T-helper 2 cell (primary cell): ENCODE data around the gene PSMC3.
A peak's percentile ranks its signal among the peaks of the same experiment; 100 is the strongest.

Experiments
- DNase-seq, 5 experiments: peaks; one replicate each; pipeline versions ENCODE4 v3.0.0 to v3.0.0-alpha.2; 2012 to 2022

The PSMC3 gene

DNA sequence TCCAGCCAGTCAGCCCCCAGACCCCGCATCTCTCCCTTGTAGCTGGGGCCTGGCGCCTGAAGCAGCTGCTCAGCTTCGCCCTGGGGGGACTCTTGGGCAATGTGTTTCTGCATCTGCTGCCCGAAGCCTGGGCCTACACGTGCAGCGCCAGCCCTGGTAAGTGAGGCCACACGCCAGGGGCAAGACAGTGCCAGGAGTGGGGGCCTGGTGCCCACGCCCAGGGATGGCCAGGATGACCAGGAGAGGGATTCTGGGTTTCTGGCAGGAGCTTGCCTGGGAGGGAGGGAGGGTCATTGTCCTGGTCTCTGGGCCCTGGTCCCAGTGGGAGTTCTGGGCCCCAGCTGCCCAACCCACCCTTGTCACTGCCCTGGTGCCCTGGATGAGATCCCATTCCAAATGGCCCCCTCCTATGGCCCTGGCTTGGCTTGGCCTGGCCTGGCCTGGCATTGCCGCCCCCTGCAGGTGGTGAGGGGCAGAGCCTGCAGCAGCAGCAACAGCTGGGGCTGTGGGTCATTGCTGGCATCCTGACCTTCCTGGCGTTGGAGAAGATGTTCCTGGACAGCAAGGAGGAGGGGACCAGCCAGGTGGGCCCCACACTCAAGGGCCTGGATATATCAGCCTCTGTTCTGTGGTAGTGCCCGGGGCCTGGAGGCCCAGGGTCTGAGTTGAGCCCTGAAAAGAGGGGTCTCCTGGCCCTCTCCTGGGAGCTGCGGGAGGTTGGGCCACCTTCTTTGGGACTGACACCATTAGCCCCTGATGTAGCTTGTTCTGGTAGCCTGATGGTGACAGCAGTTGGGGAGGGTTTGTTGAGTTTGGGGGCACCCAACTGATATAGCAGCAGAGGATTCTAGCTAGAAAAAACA is 14.1 kb downstream of the PSMC3 start:
- DNase-seq, result peak in 4 of 5 experiments; percentile 15 to 51 (median 37)

DNA sequence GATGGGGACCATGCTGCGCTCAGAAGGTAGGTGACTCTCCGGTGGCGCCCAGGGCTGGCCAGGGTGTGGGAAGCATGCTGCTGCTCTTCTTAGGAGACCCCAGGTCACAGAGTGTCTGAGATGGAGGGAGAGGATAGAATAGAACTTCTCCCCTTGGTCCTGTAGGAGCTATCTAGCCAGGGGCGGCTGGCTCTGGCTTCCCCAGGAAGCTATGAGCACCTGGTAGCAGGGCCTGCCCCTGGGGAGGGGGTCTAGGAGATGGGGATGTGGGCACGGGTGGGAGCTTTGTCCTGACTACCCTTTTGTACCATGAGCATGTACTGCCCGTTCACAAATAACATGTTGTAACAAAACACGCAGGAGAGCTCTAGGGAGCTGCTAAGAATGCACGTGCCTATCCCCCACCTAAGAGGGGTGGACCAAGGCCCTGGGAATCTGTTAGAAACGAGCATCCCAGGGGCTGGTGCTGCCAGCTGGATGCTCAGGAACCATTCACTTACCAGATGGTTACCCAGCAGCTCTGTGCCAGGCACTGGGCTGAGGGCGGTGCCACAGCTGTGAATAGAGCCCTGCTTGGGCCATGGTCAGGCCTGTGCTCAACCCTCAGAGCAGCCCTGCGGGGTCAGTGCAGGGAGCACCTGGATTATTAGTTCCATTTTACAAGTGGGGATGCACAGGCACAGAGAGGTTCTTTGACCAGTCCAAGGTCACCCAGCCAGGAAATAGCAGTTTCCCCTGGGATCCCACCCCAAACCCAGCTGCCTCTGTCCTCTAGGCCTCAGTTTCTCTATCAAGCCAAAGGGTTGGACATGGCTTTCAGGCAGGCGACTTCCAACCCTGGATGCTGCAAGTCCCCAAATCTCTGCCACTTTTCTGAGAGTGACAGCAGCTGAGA is 15.6 kb downstream of the PSMC3 start:
- DNase-seq, result no peak

DNA sequence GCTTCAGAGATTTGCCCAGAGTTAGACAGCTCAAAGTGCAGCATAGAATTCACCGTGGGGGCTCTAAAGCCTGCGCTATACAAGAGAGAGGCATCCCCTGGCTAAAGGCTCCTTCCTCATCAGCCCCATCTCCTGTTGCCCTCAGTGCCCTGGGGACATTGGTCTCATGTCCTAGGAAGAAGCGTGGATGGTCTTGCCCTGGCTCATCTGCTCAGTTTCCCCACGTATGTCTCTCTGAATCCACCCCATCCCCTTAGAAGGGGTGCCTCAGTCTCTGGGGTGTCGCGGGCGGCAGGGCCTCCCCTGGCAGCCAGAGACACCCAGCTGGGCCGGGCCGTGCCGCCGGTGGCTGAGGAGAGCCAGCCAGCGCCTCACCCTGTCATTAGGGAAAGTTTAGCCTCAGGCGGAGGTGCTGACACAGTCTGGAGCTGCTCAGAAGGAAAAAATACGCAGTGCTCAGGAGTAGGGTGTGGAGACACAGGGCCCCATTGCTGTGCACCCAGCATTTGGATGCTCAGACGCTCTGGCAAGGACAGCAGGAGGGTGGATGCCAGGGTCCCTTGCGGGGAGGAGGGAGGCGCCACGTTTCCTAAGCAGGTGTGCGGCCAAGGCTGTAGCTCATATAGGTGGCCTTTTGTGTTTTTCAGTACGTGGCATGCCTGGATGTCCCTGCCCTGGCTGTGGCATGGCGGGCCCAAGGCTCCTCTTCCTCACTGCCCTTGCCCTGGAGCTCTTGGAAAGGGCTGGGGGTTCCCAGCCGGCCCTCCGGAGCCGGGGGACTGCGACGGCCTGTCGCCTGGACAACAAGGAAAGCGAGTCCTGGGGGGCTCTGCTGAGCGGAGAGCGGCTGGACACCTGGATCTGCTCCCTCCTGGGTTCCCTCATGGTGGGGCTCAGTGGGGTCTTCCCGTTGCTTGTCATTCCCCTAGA is 16.5 kb downstream of the PSMC3 start:
- DNase-seq, result no peak

DNA sequence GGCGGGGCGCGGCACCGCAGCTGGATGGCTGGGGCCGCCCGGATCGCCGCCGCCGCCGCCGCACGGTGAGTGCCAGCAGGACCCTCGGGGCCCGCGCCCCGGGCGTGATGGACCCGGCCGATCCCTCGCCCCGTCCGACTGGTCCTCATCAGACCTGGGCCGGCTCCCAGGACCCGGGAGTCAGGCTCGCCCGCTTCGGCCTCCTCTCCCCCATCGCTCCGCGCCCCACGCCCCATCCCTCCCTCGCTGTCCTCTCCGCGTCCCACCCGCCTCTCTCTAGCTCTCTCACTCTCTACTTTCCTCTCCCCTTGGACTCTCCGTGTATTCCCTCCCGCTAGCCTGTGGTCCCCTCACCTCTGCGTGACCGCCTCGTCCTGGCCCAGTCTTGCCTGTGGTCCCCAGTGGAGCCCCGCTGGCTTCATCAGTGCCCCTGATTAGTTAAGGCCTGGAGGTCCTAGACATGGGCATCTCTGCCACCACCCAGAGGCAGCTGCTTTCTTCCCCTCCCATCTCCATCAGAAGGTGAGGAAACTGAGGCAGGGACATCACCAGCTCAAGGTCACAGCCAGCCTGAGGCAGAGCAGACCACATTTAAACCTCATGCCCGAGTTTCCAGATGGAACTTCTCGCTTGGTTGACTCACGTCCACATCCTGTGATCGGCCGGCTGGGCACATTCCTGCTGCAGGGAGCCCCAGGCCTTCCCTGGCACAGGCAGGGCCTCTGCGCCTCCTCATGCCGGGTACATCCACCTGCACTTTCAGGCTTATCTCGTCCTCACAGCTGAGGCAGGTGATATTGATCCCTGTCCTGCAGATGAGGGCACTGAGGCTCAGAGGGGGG is 17.4 kb downstream of the PSMC3 start:
- DNase-seq, result no peak

DNA sequence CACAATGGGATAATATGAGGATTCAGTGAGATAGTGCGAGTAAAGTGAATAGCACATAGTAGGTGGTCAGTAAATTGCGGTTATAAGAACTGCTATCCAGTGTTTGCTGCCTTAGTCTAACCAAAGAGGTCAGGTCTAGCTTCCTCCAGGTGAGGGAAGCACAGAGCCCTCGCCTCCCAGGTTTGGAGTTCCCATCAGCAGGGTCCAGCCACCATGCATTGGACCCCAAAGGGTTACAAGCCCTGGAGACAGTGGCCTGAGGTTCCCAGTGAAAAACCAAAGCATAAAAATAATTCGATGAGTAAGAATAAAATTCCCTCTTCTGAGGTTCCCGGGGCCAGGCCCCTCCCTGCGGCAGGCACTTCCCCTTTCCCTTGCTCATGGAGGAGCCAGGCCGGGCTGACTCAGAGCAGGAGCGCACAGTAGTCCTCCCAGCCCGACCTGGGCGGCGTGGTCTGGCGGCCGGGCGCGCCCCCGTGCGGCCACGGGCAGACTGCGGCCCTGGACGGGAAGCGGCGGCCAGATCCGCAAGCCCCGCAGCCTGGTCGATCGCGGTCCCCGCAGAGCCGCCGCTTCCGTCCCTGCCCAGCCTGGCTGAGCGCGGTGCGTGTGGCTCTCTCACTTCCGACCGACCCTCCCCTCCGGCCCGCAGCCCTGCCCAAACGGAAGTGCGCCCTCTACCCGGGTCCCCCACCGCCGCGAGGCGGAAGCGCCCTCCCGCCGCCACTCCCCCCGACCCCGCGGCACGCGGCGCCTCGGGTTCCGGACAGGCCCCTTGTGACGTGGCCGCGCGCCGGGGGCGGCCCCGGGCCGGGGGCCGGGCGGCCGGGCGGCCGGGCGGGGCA is 18.3 kb downstream of the PSMC3 start, which contains the start of gene SLC39A13:
TSS of gene SLC39A13 (plus strand) at position 845 of the 845 bp plus-strand sequence. CDS start 1,505 bp downstream, outside the sequence.
- peak; percentile 83 to 95 (median 87) for DNase-seq

DNA sequence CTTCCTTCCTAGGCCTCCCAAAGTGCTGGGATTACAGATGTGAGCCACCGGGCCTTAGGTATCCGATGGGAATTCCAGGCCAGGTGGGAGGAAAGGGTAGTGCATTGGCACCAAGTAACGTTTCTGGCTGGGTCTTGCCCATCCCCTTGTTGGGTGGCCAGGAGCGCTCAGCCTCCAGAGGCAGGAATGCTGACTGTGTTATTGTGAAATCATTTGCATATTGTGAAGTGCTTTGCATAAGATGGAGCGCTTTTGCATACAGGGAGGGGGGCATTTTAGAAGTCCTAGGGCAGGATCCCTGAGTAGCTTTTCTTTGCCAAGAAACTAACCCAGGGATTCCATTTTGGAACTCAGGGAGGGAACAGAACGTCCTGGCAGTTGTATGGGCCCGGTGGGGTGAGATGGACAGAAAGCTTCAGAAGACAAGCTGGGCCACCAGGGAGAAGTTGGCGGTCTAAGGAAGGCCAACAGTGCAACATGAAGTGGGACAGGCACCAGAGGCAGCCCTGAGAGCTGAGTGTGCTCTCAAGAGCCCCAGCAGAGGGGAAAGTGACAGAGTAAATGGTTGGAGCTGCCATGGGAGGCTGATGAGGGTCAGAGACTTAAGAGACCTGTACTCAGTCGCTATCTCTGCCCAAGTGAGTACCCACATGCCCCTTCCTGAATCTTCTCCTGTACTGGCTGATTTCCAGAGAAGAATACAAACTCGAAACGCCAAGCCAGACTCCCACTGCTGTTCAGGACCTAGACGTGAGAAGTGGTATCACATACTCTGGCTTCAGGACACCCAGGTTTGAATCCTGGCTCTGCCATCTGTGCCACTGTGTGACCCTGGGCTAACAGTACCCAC is 19.1 kb downstream of the PSMC3 start:
- DNase-seq, result no peak

DNA sequence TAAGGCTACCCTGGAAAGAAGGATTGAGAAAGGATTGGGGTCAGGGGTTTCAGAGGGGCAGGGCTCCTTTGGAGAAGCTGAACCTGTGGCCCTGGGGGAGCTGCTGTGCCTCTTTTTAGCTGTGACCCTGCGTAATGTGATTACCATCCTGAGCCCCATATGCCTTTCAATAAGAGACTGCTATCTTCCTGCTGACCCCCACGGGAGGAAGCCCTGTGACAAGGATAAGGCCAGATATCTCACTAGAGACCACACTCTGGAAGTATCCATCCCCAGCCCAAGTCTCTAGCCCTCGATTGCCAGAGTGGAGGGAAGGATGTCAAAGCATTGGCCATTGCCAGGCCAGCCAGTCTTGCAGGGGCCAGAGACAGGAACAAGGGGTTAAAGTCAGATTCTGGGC is 22.7 kb downstream of the PSMC3 start:
- no peak for DNase-seq

DNA sequence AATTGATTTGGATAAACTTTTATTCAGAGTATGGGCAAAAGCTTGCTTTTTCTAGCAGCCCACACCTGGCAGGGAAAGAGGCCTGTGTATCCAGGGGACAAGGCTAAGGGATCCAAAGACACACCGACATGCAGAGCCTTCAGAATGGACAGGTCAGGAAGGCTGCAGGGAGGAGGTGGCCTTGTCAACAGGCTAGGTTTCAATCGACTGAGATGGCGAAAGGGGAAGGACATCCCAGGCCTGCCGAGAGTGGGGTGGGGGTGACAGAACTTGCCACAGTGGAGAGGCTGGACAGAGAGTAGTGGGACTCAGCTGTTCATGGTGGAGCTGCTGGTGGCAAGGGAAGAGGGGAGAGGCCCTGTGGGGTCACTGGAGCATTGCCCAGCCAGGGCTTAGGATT is 23.1 kb downstream of the PSMC3 start:
- DNase-seq, result no peak

DNA sequence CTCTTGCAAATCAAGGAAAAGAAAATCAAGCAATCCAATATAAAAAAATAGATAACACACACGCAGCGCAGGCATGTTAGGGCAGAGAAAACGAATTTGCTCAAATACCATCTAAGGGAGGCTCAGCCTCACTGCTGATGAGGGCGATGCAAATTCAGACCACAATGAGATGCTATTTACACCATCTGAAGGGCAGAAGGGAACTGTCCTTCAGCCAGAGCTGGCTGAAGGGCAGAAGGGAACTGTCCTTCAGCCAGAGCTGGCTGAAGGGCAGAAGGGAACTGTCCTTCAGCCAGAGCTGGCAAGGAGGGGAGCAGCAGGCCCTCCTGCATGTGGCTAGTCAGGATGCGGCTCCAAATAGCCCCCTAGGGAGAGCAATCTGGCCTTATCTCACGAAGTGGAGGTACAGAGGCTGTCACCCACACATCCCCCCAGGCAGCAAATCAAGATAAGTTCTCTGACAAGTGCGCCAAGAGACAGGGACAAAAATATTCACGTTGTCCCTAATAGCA is 25.4 kb downstream of the PSMC3 start:
- no peak for DNase-seq

DNA sequence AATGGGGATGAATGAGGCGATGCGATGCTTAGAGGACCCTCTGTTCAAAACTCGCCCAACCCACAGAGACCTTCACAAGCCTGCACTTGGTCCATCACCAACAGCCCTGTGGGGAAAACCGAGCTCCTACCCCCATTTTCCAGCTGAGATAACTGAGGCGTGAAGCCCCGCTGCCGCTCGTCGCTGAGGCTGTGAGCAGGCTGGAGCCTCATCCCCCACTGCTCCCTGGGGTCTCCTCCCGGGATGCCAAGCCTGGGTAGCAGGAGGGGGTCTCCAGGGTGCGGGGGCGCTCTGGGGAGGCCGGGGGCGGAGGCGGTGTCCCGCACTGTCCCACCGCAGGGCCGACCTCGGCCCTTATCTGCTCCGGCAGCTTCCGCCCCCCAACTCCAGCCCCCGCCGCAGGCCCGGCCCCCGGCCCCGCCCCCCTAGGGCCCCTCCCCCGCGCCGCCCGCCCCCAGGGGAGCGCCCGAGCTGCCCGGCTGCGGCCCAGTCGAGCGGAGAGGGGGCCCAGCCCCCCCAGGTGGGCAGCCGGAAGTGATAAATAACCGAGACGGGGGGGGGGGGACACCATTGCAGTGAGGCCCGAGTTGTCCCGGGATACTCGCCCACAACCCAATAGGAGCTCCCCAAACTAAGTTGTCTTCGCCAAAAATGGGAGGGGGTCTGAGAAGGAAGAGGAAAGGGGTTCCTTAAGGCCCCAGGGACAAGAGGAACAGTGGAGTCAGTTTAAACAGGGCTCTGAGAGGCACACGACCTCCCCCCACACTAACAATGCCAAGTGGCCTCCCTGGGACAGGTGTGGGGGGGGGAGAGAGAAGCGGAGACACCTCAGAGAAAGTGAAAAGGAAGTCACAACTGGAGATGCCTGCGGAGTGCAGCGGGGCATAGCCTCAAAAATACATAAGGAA is 26.1 kb downstream of the PSMC3 start:
- peak in 3 of 5 experiments; percentile 24 to 58 (median 30) for DNase-seq

DNA sequence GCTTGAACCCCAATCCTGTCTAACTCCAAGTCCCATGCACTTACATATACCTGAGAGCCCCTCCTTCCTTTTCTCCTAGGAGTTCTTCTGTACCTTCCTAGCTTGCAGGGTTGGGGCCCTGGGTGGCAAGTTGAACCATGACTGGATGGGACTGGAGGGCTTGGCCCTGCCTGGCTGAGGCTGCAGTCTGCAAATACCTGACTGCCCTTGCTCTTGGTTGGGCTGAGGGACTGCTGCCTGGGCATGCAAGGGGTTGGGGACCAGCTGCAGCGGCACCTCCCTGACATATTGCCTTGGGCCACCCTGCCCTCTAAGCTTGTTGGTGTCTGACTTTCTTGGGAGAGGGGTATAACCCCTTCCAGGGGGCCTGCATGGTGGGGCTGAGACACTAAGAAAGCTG is 27.7 kb downstream of the PSMC3 start:
- no peak for DNase-seq

DNA sequence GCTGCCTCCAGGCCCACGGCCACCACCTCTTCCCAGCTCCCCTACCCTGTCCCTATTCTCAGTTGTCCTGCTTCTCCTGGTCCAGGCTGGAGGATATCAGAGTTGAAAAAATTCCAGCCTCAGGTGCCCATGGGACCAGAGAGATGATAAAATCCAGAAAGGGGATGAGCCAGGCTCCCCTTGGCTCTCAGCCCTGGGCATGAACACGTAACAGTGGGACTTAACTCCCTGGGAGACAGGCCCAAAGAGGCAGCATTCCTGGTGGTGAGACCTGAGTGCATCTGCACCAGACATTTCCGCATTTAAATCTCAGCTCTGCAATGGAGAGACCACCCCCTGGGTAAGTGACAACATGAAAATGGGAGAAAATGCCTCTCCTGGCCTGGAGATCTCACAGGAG is 28.2 kb downstream of the PSMC3 start:
- no peak for DNase-seq

DNA sequence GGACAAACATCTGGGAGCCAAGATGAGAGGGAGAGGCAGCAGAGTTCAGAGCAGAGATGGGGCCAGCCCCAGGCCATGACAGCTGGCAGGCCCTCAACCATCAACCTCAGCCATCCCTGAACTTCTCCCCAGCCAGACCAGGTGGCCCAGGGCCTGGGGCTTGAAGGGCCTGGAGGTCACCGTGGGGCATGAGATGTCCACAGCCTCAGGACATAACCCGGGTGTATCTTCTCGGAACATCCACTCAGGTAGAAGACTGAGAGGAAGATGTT is 30.3 kb downstream of the PSMC3 start:
- DNase-seq, result no peak

DNA sequence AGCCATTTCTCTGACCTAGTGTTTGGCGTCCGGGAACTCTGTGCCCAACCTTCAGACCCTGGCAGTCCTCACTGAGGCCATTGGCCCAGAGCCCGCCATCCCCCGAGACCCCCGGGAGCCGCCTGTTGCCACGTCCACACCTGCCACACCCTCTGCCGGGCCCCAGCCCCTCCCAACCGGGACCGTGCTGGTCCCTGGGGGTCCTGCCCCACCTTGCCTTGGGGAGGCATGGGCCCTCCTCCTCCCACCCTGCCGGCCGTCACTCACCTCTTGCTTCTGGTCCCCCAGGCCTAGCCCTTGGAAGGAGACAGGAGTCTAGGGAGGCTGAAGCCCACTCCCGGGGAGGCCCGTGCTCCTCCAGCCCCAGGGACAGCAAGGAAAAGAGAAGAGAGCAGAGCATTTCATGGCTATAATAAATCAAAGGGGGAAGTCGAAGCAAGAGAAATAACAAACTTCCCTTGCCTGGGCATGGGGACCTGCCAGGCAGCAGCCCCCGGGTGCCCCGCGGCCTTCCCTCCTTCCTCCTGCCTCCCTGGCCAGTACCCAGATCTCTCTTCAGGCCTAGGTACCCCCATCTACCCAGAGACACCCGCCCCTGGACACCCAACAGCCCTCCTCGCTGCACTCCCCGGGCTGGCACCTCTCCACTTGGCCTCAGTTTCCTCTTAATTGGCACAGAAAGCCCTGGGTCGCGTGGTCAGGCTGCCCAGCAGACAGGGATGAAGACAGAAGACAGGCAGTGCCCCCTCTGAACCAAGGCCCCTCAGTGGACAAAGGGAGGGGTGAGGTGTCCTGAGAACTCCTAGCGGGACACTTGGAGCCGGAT is 30.8 kb downstream of the PSMC3 start:
- no peak for DNase-seq

DNA sequence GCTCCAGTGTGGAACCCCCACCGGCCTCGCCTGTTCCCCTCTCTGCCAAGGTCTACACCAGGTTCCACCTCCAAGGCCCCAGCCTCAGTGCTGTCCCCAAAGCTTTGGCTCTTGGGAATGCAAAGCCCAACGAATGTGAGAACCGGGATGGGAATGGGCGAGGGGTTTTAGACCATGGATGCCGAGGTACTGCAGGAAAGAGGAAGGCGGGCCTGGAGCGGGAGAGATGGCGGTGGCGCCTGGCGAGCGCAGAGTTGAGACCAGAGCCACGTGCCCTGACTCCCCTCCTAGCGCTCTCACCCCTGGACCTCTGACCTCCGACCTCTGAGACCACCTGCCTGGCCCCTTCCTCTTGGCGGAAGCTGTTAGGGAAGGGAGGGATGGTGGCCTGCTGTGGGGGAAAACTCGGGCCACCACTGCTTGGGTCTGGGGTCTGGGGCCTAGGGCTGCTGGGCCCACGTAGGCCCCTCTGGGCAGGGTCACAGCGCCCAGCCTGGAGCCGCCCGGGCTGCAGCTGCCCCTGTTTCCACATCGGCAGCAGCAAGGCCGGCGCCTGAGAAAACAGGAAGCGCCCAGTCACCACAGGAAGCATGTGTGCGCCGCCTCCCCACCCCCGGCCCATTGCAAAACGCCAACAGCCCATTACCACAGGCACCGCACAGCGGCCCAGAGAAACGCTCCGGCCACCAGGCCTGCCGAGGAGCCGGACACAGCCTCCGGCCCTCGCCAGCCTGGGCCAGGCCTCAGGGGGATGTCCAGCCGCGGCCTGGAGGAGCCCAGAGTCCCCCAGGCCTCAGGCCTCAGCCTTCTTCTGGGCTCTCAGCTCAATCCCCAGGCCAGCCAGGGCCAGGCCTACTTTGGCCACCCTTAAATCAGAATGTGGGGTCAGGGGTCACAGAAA is 31.7 kb downstream of the PSMC3 start:
- peak in 4 of 5 experiments; percentile 21 to 89 (median 28) for DNase-seq

DNA sequence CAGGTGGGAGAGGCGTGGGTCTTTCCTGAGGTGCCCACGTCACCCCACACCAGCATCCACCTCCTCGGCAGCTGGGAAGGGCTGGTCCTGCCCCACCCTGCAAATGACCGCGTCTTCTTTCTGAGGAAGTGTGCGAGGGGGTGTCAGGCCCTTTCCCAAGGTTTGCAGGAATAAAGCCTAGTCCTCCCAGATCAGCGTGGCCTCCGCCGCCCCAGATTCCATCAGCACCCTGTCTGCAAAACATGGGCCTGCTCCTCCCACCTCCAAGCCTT is 32.3 kb downstream of the PSMC3 start:
- no peak for DNase-seq
